Dermis blood vessel endothelial cell (primary cell): ENCODE results near the gene SCYGR8. TPM values are rescaled to one million over a fixed set of nuclear protein-coding genes. Genes with fewer than 3 reads are reported as not detected.

Experiments
- DNase-seq: peaks from one replicate; pipeline ENCODE4 v3.0.0; 2010
- total RNA-seq: library from RNA; depleted of rRNA; stranded (reverse); fragments of >200 nt; gene quantifications from 2 replicates; pipeline ENCODE4 v1.2.3, GENCODE V29; 2014

The SCYGR8 gene
- total RNA-seq, 1 donor from 2014 or later: not detected

DNA sequence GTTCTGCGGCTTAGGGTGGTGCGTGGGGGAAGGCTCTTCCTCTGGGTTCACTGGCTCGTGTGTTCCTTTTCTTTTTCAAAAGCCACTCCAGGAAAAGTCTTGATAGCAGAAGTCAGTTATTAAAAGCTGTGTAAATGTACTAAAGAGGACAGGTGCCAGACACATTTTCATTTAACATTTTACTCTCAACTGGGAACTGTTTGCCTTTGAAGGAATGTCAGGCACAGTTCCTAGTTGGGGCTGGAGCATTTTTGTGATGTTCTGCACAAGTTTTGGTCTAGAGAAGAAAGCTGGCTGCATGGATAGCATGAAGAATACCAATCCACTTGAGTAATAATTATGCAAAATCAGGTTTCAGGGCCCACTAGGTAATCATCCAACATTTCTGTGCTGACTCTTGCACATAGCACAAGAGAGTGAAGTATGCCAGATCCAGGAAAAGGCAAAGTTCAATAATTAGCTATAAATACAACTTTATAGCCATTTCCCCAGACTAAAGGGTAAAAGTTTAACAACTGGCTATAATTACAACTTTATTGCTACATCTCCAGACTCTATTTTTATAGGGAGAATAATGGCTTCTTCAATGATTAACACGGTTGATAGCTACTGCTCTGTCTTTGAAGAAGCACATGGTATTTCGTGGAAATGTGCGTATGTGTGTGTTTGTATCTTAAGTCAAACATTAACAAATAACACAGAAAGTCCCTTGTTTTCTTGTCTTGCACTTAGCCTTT lies 16.2 kb downstream of the SCYGR8 start:
- no peak for DNase-seq

DNA sequence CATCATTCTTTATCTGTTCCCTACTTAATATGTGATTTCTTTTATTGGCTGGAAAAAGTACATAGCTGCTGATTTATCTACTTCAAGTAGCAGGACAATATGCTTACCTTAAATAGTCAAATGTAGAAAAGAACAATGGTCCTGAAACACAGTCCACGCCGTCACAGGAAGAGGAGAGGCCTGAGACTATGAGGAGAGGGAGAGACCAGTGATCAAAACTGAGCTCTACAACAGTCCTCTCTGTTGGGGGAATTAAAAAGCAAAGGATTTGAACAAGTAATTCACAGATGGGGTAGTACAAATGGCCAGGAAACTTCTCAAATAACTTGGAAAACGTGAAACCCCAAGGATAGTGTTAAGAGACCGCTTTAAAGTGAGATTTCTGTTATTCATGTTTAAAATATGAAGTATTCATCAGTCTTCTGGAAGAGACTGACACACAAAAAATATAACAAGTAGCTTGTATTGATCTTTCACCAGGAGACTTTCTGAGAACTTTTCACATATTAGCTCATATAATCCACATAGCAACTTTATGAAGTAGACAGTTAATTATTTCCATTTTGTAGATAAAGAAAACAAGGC lies 20.2 kb downstream of the SCYGR8 start:
- peak; percentile 66 for DNase-seq

DNA sequence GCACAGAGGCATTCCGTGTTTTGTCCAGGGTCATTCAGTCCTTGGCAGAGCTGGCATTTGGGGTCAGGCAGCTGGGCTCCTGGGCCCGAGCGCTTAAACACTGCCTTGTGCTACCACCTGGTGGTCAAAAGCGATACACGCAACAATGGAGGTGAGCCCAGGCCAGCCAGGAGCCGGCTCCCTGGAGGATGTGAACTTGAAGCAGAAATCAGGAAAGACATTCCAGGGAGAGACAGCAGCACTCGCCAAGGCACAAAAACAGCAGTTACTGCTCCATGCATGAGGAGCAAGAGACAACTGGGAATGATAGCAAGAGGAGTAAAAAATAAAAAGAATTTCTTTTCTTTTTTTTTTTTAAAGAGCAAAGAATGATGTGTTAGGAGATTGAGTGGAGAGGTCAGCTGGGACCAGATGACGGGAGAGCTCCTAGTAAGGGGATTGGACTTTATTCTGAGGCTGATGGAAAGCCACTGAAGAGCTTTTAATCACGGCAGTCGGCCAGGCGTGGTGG lies 20.7 kb downstream of the SCYGR8 start:
- DNase-seq: peak; percentile 92

DNA sequence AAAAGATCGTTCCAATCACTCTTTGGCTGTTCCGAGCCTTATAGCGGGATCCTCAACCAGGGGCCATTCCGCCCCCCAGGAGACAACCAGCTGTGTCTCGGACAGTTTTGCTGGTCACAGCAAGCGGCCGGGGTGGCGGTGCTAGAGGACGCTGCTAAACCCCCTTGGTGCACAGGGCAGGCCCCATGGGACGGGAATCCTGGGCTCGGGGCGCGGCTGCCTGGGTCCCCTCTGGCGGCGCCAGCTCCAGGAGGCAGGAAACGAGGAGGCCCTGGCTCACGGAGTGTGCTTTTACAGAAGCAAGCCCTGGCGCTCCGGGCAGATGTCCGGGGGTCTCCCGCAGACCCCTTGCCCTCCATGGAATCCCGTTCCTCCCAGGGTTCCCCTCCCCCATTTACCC lies 22.1 kb downstream of the SCYGR8 start:
- DNase-seq: no peak

DNA sequence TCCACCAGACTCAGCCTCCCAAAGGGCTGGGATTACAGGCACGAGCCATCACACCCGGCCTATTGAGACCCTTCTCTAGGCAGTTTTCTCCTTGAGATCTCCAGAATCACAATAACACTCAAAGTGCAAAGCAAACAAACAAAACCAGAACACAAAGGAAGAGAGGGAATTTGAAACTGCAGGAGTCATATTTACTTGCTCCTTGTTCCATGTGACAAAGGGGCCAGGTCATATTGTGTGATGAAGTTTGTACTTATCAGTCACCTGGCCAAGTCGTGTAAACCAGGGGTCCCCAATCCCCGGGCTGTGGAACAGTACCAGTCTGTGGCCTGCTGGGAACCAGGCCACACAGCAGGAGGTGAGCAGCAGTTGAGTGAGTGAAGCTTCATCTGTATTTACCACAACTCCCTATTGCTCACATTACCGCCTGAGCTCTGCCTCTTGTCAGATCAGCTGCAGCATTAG lies 26.5 kb downstream of the SCYGR8 start:
- no peak for DNase-seq

DNA sequence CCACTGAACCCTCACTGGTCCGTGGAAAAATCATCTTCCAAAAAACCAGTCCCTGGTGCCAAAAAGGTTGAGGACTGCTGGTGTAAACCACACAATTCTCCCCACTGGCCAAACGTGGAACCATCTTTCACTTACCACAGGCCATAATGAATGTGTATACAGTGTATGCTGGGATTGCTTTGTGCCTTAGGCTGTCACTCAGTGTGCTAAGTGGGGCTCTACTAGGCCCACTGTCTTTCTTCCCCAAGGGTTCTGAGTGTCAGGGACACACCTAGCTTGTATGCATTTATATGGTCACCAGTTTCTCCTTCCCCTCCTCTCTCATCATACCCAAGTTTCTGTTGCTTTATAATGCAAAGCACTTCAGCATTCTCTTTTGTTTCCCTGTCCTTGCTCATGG lies 27.2 kb downstream of the SCYGR8 start:
- DNase-seq: no peak

DNA sequence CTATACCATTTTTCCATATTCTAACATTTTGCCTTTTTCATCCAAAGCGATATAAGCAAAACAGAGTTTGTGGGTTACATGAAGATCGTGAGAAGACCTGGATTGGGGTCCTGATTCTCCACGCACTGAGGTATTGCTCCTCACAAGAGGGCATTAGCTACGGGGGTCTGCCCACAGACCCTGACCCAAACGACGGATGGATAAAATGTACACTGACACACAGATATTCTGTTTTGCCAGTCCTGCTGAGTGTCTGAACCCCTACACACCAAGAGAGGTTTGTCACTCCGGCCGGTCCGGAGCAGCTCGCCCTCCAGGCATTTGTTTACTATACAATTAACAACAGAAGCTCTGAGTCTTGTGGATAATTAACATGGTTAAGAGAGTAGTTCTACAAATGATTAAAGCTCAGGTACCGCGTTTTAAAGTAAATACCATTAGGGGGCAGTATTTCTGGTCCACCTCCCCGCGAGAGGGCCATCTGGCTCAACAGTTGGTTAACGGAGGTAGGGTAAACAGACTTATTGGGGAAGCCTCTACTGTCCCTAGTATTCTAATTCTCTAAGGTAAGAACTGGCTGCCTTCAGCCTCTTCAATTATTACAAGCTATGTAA lies 28.4 kb downstream of the SCYGR8 start:
- DNase-seq: peak; percentile 48

DNA sequence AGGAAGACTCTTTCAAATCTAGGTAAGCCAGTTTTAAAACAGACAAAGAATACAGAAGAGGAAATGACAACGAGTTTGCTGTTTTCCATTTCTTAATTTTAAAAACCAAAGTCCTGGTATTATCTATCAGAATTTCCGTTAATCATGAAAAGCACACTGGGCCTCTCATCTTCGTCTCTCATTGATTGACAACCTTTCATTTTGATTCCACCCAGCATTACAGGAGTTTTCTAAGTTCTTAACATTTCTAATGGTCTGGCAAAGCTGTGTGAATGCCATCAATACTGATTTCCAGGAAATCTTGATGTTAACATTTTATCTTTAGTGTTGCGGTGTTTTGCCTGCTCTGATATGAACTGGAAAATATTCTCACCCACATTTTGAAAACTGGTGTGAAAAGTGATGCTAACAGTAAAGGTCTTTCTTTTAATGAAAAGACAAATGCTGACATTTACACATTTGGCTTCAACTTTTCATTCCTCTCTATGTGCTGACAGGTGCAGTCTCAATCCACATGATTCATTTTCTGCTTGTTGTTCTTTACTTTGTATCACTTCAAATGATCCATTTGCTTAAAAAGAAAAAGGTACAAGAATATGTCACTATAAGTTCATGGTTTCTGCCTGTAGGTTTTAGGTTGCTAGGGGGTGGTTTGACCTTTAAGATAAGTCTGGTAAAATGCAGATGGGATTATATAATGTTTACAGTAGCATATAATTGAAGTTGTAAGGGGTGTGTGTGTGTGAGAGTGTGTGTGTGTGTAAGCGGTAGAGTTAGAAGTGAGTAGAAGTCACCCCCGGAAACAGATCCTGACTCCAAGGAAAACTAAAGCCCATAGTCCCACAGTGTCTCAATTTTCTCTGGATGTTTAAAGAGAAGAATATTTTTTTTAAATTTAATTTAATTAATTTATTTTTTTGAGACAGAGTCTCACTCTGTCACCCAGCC lies 29.5 kb downstream of the SCYGR8 start:
- no peak for DNase-seq

DNA sequence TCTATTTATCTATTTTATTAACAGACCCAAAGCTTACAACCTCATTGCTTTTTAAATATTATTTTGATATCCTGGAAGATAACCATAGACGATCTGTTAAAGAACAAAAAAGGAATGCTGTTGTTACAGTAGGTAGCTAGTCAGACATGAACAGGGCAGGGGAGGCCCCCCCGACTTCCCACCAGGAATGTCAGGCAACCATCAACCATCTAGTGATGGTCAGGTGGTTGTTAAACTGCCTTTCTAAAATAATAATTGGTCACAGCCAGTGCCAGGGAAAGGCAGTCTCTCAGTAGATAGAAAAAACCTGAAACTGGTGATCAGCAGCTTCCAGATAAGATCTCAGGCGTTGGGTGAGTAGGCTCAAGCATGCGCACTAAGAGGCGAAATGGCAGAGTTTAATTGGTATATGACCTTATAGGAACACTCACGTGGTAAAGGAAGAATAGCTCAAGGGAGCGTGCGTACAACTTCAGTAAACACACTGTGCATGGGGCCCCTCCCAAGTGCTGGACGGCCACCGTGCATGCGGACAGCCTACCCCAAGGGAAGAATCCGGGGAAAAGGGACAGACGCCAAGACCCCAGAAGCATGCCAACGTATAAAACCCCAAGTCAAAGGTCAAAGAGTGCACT lies 35.4 kb downstream of the SCYGR8 start:
- no peak for DNase-seq

DNA sequence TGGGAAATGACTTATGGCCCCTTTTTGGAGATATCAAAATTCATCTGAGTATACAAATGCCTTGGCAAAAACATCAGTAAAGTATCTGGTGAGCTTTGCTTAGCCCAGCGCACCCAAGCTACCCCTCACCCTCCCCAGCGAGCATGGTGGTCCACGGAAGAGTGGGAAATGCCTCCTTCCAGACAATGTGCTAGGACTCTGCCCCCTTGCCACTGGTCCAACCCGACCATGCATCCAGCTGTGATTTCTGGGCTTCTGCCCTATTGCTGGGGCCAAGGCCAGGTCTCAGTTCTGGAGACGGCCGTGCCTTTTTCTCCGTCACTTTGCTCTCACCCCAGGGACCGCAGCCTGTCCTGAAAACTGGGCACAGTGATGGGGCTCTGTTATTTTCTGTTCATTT lies 36.1 kb downstream of the SCYGR8 start:
- no peak for DNase-seq

DNA sequence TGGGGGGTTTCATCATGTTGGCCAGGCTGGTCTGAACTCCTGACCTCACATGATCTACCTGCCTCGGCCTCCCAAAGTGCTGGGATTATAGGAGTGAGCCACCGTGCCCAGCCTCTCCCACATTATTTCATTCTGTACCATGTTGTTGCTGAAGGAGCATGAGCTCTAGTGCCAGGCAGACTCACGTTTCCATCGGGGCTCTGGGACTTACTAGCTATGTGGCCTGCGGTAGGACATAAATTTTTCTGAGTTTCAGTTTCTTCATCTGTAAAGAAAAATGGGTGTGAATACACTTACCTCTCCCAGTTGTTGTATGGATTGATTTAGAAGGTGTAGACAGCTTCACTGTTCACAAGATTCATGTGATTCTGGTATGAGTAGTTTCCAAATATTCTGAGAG lies 37.1 kb downstream of the SCYGR8 start:
- DNase-seq: no peak

DNA sequence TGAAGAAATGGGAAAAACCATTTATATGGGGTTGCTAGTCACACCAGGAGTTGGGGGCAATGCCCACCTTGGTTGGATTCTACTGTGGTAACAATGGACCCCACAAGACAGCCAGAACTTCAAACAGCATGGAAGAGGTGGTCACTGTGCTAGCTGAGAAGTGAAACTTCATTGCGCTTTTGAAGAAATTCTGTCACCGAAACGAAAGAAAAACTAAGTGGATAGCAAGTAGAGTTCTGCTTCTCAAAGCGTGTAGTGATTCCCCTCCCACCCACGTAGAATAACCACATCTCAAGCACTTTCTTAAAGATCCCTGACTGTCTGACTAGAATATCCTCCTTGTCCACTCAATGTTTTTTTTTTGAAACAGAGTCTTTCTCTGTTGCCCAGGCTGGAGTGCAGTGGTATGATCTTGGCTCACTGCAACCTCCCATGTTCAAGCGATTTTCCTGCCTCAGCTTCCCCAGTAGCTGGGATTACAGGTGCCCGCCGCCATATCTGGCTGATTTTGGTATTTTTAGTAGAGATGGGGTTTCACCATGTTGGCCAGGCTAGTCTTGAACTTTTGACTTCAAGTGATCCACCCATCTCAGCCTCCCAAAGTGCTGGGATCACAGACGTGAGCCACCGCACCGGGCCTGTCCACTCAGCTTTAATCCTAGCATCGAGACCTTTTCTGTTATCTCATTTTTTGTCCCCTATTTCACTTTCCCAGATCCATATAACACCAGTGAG lies 37.9 kb downstream of the SCYGR8 start:
- DNase-seq: no peak

DNA sequence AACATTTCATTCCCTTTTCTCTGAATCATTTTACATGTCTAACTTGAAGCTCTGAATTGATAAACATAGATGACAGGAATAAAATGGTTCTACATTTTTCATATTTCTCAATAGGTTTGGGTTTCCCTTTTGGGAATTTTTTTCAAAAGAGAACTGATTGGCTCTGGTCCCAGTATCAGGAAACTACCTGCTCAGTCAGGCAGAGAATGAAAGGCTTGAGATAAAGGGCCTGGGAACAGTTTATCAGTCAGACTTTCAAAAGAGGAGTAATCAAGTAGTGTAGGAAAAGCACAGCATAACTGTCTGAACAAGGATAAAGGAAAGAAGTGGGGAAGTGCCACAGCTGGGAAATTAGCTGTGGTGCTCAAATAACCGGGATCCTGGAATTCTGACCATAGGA lies 39.6 kb downstream of the SCYGR8 start:
- no peak for DNase-seq

DNA sequence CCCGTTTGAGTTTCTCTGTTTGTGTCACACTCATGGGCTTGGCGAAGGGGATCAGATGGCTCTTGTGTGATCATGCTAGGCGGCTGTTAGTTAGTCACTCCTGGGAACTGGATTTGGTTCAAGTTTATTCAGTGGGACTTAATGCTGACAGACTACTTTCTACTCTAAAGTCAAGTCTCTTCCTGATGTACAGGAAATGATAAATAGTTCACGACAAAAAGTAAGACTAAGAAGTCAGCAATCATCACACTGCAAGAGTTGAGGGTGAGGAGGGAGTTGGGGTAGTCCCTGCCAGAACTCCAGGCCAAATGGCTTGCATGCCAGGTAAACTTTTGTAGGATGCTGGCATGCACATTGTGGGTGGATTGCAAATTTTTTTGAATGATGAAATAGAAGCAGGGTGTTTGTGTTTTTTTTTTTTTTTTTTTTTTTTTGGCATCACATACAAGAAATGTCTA lies 42.9 kb downstream of the SCYGR8 start:
- DNase-seq: peak; percentile 49

DNA sequence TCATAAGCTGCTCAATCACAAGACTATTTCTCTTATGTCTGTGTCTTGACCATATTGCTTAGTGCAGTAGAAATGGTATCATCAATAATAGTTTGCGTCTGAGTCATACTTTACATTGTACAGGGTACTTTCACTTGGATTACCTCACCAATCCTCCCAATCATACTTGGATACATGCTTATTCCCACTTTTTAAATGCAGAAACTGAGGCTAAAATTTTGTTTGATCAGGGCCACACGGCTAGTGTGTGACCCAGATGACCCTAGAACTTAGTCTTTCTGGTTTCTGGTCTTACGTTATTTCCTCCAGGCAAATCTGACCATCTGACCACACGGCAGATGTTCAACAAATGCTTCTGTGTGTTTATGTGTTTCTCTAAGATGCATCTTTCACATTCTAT lies 44.1 kb downstream of the SCYGR8 start:
- no peak for DNase-seq

DNA sequence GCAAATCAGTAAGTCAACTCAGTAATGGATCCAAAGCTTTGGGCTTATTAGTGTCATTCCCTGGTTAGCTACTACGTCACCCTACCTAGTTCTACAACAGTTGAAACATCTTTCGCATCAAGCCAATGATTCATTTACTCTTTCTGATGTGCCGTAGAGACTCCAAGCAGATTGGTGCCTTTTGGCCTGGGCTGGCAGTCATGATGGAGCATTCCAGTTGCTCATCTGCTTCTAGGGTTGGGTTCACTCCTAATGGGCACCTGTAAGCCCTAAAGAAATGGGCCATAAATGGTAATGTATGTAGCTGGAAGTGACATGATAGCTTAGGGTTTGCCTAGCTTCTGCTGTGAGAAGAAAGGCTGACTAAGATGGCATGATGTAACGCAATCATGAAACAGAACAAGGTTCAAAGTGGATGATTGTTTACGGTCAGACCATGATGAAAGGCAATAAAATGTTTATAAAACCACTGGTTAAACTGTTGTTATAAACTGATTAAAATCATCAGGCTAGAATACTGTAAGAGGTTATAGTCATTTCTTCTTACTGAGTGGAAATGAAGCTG lies 47.5 kb downstream of the SCYGR8 start:
- DNase-seq: no peak

Other genes with a start within 250 kb of the SCYGR8 start
- not detected in 2 replicates for gene SCYGR2, start 147.0 kb upstream of the SCYGR8 start, total RNA-seq
- gene SCYGR3, start 131.1 kb upstream of the SCYGR8 start, total RNA-seq: not detected in 2 replicates
- gene SCYGR4, start 128.4 kb upstream of the SCYGR8 start, total RNA-seq: not detected in 2 replicates
- not detected in 2 replicates for gene SCYGR5, start 79.1 kb upstream of the SCYGR8 start, total RNA-seq
- gene SLC19A3, start 27.9 kb upstream of the SCYGR8 start, total RNA-seq: 0.14 TPM in 1 of 2 replicates, not detected in the other
- gene SCYGR6, start 21.1 kb upstream of the SCYGR8 start, total RNA-seq: not detected in 2 replicates
- gene SCYGR7, start 17.6 kb upstream of the SCYGR8 start, total RNA-seq: not detected in 2 replicates
- gene CCL20, start 67.9 kb downstream of the SCYGR8 start, total RNA-seq: 0.65 and 1.0 TPM in 2 replicates
- 0.51 TPM in 1 of 2 replicates, not detected in the other for gene DAW1, start 125.7 kb downstream of the SCYGR8 start, total RNA-seq